ENCODE results near the gene RBMS1. TPM values are rescaled to one million over a fixed set of nuclear protein-coding genes. Genes with fewer than 3 reads are reported as not detected.

The RBMS1 gene
- total RNA-seq, 1 donor from 2014 or later, result 73.7 TPM

DNA sequence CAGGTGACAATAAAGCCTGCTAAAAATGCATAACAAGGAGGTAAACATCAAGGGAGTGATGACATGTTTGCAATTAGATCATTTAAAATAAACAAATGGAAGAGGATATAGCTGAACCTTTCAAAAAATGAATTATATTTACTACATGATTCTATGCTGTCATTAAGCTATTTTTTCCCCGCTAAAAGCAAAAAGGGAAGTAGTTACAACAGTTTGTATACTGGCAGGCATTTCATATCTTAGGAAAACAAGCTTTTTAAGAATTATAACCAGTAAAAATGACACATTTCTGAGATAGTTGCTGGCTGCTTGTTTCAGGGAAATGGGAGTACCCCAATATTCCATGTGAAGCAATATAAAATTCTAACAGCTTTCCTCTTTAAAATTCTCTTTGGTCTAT is 204.5 kb downstream of the RBMS1 start:
- no peaks in the 10 kb centered on the region for H3K9me3 Mint-ChIP-seq
- no peaks in the 10 kb centered on the region for H3K27me3 Mint-ChIP-seq
- H3K4me1 Mint-ChIP-seq (ENCODE audit: unreplicated experiment), result peaks cover 11% of the 10 kb centered on the region
- H3K36me3 Mint-ChIP-seq, result peaks cover 40% of the 10 kb centered on the region
- DNase-seq (ENCODE audit: extremely low spot score, unreplicated experiment), result no peak
- no peak overlapping the region for H3K27ac Mint-ChIP-seq
- TF ChIP-seq, protein P1, sequence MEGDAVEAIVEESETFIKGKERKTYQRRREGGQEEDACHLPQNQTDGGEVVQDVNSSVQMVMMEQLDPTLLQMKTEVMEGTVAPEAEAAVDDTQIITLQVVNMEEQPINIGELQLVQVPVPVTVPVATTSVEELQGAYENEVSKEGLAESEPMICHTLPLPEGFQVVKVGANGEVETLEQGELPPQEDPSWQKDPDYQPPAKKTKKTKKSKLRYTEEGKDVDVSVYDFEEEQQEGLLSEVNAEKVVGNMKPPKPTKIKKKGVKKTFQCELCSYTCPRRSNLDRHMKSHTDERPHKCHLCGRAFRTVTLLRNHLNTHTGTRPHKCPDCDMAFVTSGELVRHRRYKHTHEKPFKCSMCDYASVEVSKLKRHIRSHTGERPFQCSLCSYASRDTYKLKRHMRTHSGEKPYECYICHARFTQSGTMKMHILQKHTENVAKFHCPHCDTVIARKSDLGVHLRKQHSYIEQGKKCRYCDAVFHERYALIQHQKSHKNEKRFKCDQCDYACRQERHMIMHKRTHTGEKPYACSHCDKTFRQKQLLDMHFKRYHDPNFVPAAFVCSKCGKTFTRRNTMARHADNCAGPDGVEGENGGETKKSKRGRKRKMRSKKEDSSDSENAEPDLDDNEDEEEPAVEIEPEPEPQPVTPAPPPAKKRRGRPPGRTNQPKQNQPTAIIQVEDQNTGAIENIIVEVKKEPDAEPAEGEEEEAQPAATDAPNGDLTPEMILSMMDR (conservative IDR thresholded peaks at IDR 0.05), result no peak
- H3K4me3 Mint-ChIP-seq, result no peak overlapping the region

DNA sequence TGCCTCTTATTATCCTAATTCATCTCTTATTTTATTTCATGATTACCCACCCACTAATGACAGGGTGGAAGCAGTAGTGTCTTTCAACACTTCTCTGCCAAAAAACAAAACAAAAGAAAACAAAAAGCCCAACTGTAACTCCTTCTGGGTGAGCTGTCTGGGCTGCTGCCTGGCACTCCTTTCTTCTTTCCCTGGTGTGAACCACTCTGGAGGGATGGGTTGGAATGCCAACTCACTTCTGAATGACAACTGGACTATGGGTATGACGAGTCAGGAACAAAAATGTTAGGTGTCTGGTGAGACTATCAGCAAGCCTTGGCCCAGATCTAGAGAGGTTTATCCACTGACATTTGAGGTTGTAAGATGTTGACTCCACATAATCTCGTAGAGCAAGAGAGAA is 205.3 kb downstream of the RBMS1 start:
- H3K4me1 Mint-ChIP-seq (ENCODE audit: unreplicated experiment), result peaks cover 8% of the 10 kb centered on the region
- DNase-seq (ENCODE audit: extremely low spot score, unreplicated experiment), result no peak
- H3K4me3 Mint-ChIP-seq, result no peak overlapping the region
- H3K36me3 Mint-ChIP-seq, result peaks cover 41% of the 10 kb centered on the region
- no peaks in the 10 kb centered on the region for H3K27me3 Mint-ChIP-seq
- TF ChIP-seq, protein P1 (conservative IDR thresholded peaks at IDR 0.05), result no peak
- no peak overlapping the region for H3K27ac Mint-ChIP-seq
- H3K9me3 Mint-ChIP-seq, result no peaks in the 10 kb centered on the region

- no peak overlapping the region for H3K27ac Mint-ChIP-seq
- H3K36me3 Mint-ChIP-seq, result peaks cover 43% of the 10 kb centered on the region
- H3K27me3 Mint-ChIP-seq, result no peaks in the 10 kb centered on the region
- H3K4me1 Mint-ChIP-seq (ENCODE audit: unreplicated experiment), result peaks cover 5% of the 10 kb centered on the region
- DNase-seq (ENCODE audit: extremely low spot score, unreplicated experiment), result no peak
- H3K9me3 Mint-ChIP-seq, result no peaks in the 10 kb centered on the region
- no peak overlapping the region for H3K4me3 Mint-ChIP-seq
- TF ChIP-seq, protein P1 (conservative IDR thresholded peaks at IDR 0.05), result no peak
These were observed 206.1 kb downstream of the RBMS1 start for GRCh38 chr2:160287476-160287875.

DNA sequence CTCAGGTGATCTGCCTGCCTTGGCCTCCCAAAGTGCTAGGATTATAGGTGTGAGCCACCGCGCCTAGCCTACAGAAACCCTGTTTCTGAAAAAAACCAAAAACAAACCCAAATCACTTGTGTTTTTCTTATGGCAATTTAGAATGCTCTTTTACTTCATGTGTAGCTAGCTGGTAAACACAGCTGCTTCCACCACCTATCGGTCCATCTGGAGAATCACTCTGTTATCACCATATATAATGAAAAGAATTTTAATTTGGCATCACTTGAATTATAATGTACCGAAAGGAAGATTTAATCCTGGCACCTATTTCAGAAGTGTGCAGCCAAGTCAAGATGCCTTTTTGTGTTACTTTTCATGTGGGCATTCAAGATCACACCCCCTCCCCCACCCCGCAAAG is 207.1 kb downstream of the RBMS1 start:
- no peak overlapping the region for H3K27ac Mint-ChIP-seq
- DNase-seq (ENCODE audit: extremely low spot score, unreplicated experiment), result no peak
- H3K27me3 Mint-ChIP-seq, result no peaks in the 10 kb centered on the region
- H3K4me3 Mint-ChIP-seq, result no peak overlapping the region
- H3K4me1 Mint-ChIP-seq (ENCODE audit: unreplicated experiment), result peaks cover 5% of the 10 kb centered on the region
- H3K36me3 Mint-ChIP-seq, result peaks cover 36% of the 10 kb centered on the region
- TF ChIP-seq, protein P1 (conservative IDR thresholded peaks at IDR 0.05), result no peak
- H3K9me3 Mint-ChIP-seq, result no peaks in the 10 kb centered on the region

DNA sequence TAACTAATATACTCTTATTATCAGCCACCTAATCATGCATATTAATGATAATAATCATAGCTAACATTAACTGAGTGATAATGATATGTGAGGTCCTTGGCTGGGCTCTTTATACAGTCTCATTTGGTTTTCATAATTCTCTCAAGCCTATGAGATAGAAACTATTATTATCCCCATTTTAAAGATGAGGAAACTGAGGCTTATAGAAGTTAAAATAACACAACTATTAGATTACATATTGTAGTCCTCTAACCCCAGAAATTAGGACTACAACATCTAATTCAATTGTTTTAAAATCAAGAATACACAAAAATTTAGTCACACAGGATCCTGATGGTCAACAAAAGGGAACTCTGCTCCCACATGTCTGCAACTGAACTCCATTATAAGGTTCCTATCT is 209.9 kb downstream of the RBMS1 start:
- TF ChIP-seq, protein P1 (conservative IDR thresholded peaks at IDR 0.05), result no peak
- no peak overlapping the region for H3K27ac Mint-ChIP-seq
- peaks cover 2% of the 10 kb centered on the region for H3K4me1 Mint-ChIP-seq (ENCODE audit: unreplicated experiment)

DNA sequence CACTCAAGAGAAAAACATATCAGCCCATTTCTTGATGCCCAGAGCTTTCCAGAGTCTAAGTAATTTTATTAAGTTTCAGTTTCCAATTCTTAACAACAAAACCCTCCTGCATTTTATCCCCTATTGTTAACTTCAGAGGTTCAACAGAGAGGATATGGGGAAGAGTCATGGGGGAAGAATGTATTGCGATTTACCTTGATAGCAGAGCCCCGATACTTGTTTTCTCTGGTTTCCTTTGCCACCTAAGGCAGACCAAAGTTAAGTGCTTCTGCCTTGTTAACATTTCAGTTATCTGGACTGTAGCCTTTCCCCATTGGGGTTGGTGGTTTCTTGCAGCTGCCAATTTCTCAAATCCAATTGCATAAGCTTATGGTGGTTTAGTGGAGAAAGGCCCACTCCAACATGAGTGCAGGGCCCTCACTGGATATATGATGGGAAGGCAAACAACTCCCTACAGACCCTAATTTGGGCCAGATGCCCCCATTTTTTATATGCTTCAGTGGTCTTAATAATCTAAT is 211.5 kb downstream of the RBMS1 start:
- peaks cover 53% of the 10 kb centered on the region for H3K36me3 Mint-ChIP-seq
- H3K9me3 Mint-ChIP-seq, result no peaks in the 10 kb centered on the region
- no peak overlapping the region for H3K4me3 Mint-ChIP-seq
- no peaks in the 10 kb centered on the region for H3K27me3 Mint-ChIP-seq
- peaks cover 7% of the 10 kb centered on the region for H3K4me1 Mint-ChIP-seq (ENCODE audit: unreplicated experiment)
- no peak for DNase-seq (ENCODE audit: extremely low spot score, unreplicated experiment)
- TF ChIP-seq, protein P1 (conservative IDR thresholded peaks at IDR 0.05), result no peak
- no peak overlapping the region for H3K27ac Mint-ChIP-seq

More for the DNA sequence above, 209.9 kb downstream of the RBMS1 start:
- H3K36me3 Mint-ChIP-seq, result peaks cover 44% of the 10 kb centered on the region
- H3K4me3 Mint-ChIP-seq, result no peak overlapping the region
- no peaks in the 10 kb centered on the region for H3K27me3 Mint-ChIP-seq
- H3K9me3 Mint-ChIP-seq, result no peaks in the 10 kb centered on the region
- DNase-seq (ENCODE audit: extremely low spot score, unreplicated experiment), result no peak

Data from type B pancreatic cell (in vitro differentiated cells).